HCT116 (cell line): ENCODE data around the gene HSF2BP. TPM values are rescaled to one million over a fixed set of nuclear protein-coding genes. Genes with fewer than 3 reads are reported as not detected.

Source experiments
- ATAC-seq: fragments of 200-7000 bp; cut with Tn5 transposase; 2 replicates; pipeline ENCODE4 v1.9.1; 2020; ENCODE audit warnings: mild to moderate bottlenecking, moderate library complexity
- BruUV-seq: library from RNA; stranded (reverse); fragments of 400-500 nt; replicated peaks from 2 replicates; lab custom pipeline; 2021; lab: Mats Ljungman, UMichigan
- CTCF ChIA-PET: fragments of 300-600 bp; sonication (Branson Sonifier 250); formaldehyde crosslinking; loops from one replicate; lab custom pipeline; 2021; ENCODE audit warnings: antibody characterized with exemption; lab: Charles Lee
- POLR2A ChIA-PET: fragments of 300-600, 350-600 bp; sonication (Branson Sonifier 250); formaldehyde crosslinking; loops from one replicate; lab custom pipeline; 2021; ENCODE audit warnings: antibody characterized with exemption; lab: Charles Lee
- RAD21 ChIA-PET, 2 experiments: fragments of 300-600 bp; sonication (Branson Sonifier 250); formaldehyde crosslinking; loops; one replicate each; lab custom pipeline; 2023; ENCODE audit warnings: low total read pairs in 2 of 2; ENCODE audit not compliant: uncharacterized antibody in 2 of 2, unreplicated experiment in 2 of 2, low non-redundant PET in 1 of 2; lab: Charles Lee
- DNase-seq: peaks from one replicate; pipeline ENCODE4 v3.0.0-alpha.2; 2010; ENCODE audit warnings: low read depth, low spot score
- H2AFZ ChIP-seq: fragments of 200-600 bp; shearing (Covaris generic), sonication (generic); 2 replicates; pipeline ENCODE4 v1.6.1; 2017; ENCODE audit warnings: low read depth, mixed run types, mixed read lengths, antibody characterized with exemption, low read length; ENCODE audit not compliant: poor library complexity, severe bottlenecking
- H3K27ac ChIP-seq: 2 replicates; pipeline ENCODE4 v1.5.1; 2012; ENCODE audit warnings: low read depth, low read length
- H3K27me3 ChIP-seq: fragments of 200-600 bp; sonication (generic); 2 replicates; pipeline ENCODE4 v1.6.1; 2016; ENCODE audit warnings: mixed run types, low read length, mixed read lengths; ENCODE audit not compliant: insufficient read depth
- H3K36me3 ChIP-seq, 2 experiments: fragments of 200-500 bp in 1 of 2; fragments of 200-600 bp in 1 of 2; sonication (Bioruptor generic) in 1 of 2; sonication (generic) in 1 of 2; 2 replicates each; pipeline versions ENCODE4 v1.5.1 to v1.6.1; 2014 to 2016; ENCODE audit warnings: low read length in 2 of 2, inconsistent platforms in 1 of 2, mixed read lengths in 1 of 2, mixed run types in 1 of 2; ENCODE audit not compliant: insufficient read depth in 2 of 2, control insufficient read depth in 1 of 2
- H3K4me1 ChIP-seq, 2 experiments: fragments of 200-600 bp in 1 of 2; sonication (generic) in 1 of 2; 2 replicates each; pipeline versions ENCODE4 v1.5.1 to v1.6.1; 2012 to 2017; ENCODE audit warnings: low read length in 2 of 2, inconsistent platforms in 1 of 2, mild to moderate bottlenecking in 1 of 2, mixed read lengths in 1 of 2, mixed run types in 1 of 2, moderate library complexity in 1 of 2; ENCODE audit not compliant: insufficient read depth in 2 of 2, control insufficient read depth in 1 of 2
- H3K4me2 ChIP-seq: fragments of 200-600 bp; sonication (generic); 2 replicates; pipeline ENCODE4 v1.6.1; 2017; ENCODE audit warnings: mixed run types, low read length, mixed read lengths
- H3K4me3 ChIP-seq, 2 experiments: fragments of 200-600 bp in 1 of 2; sonication (generic) in 1 of 2; replicated peaks in 1 of 2; 2 replicates each; pipeline ENCODE4 v1.5.1; 2011 to 2016; ENCODE audit warnings: low read length in 2 of 2, control low read depth in 1 of 2, low read depth in 1 of 2, mild to moderate bottlenecking in 1 of 2, mixed read lengths in 1 of 2, mixed run types in 1 of 2
- H3K79me2 ChIP-seq: fragments of 200-600 bp; sonication (generic); 2 replicates; pipeline ENCODE4 v1.6.1; 2017; ENCODE audit warnings: mild to moderate bottlenecking, mixed run types, low read length, moderate library complexity, mixed read lengths; ENCODE audit not compliant: insufficient read depth
- H3K9ac ChIP-seq: fragments of 200-600 bp; sonication (generic); 2 replicates; pipeline ENCODE4 v1.6.1; 2016; ENCODE audit warnings: low read length, mixed read lengths
- H3K9me2 ChIP-seq: fragments of 200-600 bp; sonication (generic), shearing (Covaris generic); 2 replicates; pipeline ENCODE4 v1.6.1; 2017; ENCODE audit warnings: mixed run types, mild to moderate bottlenecking, moderate library complexity; ENCODE audit not compliant: insufficient read depth
- H3K9me3 ChIP-seq, 2 experiments: fragments of 200-500 bp in 1 of 2; fragments of 200-600 bp in 1 of 2; sonication (Bioruptor generic) in 1 of 2; sonication (generic) in 1 of 2; 2 replicates each; pipeline ENCODE4 v1.6.1; 2014 to 2017; ENCODE audit warnings: low read length in 2 of 2, mixed read lengths in 2 of 2, inconsistent platforms in 1 of 2, low read depth in 1 of 2, mild to moderate bottlenecking in 1 of 2, mixed run types in 1 of 2, moderate library complexity in 1 of 2; ENCODE audit not compliant: control insufficient read depth in 1 of 2, insufficient read depth in 1 of 2
- H4K20me1 ChIP-seq: fragments of 200-600 bp; sonication (generic), shearing (Covaris generic); 2 replicates; pipeline ENCODE4 v1.6.1; 2017; ENCODE audit warnings: mixed run types, mild to moderate bottlenecking, moderate library complexity; ENCODE audit not compliant: insufficient read depth
- EGR1 ChIP-seq: IDR thresholded peaks from 2 replicates; pipeline ENCODE4 v1.6.1; 2012; ENCODE audit warnings: low read depth
- ELF1 ChIP-seq: IDR thresholded peaks from 2 replicates; pipeline ENCODE4 v1.6.1; 2012; ENCODE audit warnings: low read depth, borderline replicate concordance
- EZH2 ChIP-seq: fragments of 200-600 bp; sonication (generic); IDR thresholded peaks from 2 replicates; pipeline ENCODE4 v1.6.1; 2017; ENCODE audit warnings: antibody characterized with exemption, mixed run types
- EZH2phosphoT487 ChIP-seq: fragments of 200-600 bp; IDR thresholded peaks from 2 replicates; pipeline ENCODE4 v1.6.1; 2018; ENCODE audit warnings: antibody characterized with exemption, borderline replicate concordance
- FOSL1 ChIP-seq: IDR thresholded peaks from 2 replicates; pipeline ENCODE4 v1.6.1; 2012; ENCODE audit warnings: low read depth
- MAX ChIP-seq: IDR thresholded peaks from 2 replicates; pipeline ENCODE4 v1.6.1; 2012
- POLR2A ChIP-seq: IDR thresholded peaks from 2 replicates; pipeline ENCODE4 v1.7.0; 2011; ENCODE audit warnings: borderline replicate concordance; ENCODE audit not compliant: insufficient read depth, insufficient read length; ENCODE audit errors: extremely low read depth
- POLR2AphosphoS5 ChIP-seq: IDR thresholded peaks from 2 replicates; pipeline ENCODE4 v1.6.1; 2011; ENCODE audit warnings: mild to moderate bottlenecking, low read depth, low read length, moderate library complexity
- RAD21 ChIP-seq: IDR thresholded peaks from 2 replicates; pipeline ENCODE4 v1.6.1; 2012; ENCODE audit warnings: low read depth, mild to moderate bottlenecking
- SP1 ChIP-seq: IDR thresholded peaks from 2 replicates; pipeline ENCODE4 v1.6.1; 2012; ENCODE audit warnings: low read depth
- SRF ChIP-seq: IDR thresholded peaks from 2 replicates; pipeline ENCODE4 v1.6.1; 2012; ENCODE audit warnings: low read depth
- TCF7L2 ChIP-seq: IDR thresholded peaks from 2 replicates; pipeline ENCODE4 v1.7.0; 2011; ENCODE audit warnings: borderline replicate concordance, inconsistent platforms; ENCODE audit not compliant: insufficient read depth, insufficient read length; ENCODE audit errors: extremely low read depth
- YY1 ChIP-seq: IDR thresholded peaks from 2 replicates; pipeline ENCODE4 v1.6.1; 2011; ENCODE audit warnings: low read length, low read depth, moderate library complexity, mild to moderate bottlenecking; ENCODE audit not compliant: insufficient replicate concordance; ENCODE audit errors: extremely low read depth
- ZNF274 ChIP-seq: fragments of 200-500 bp; sonication (Bioruptor generic); IDR thresholded peaks from 2 replicates; pipeline ENCODE4 v1.6.1; 2014; ENCODE audit warnings: mild to moderate bottlenecking, low read depth, low read length, inconsistent platforms
- intact Hi-C: fragments of 100-400 bp; cut with micrococcal nuclease; formaldehyde crosslinking; loops from 2 replicates; pipeline ENCODE4 v1.10.0; 2022
- total RNA-seq: library from RNA; stranded (reverse); gene quantifications from one replicate; pipeline ENCODE4 v1.2.1, GENCODE V29; 2021; ENCODE audit not compliant: unreplicated experiment
- TF ChIP-seq, protein P1 (sequence below): IDR thresholded peaks from 2 replicates; pipeline ENCODE4 v1.6.1; 2012
- TF ChIP-seq, protein P2 (sequence below): IDR thresholded peaks from 2 replicates; pipeline ENCODE4 v1.6.1; 2011; ENCODE audit warnings: mild to moderate bottlenecking, low read length, moderate library complexity; ENCODE audit not compliant: insufficient replicate concordance; ENCODE audit errors: extremely low read depth

HSF2BP gene
- total RNA-seq, 1 experiment from 2014 or later: 0.59 TPM

DNA sequence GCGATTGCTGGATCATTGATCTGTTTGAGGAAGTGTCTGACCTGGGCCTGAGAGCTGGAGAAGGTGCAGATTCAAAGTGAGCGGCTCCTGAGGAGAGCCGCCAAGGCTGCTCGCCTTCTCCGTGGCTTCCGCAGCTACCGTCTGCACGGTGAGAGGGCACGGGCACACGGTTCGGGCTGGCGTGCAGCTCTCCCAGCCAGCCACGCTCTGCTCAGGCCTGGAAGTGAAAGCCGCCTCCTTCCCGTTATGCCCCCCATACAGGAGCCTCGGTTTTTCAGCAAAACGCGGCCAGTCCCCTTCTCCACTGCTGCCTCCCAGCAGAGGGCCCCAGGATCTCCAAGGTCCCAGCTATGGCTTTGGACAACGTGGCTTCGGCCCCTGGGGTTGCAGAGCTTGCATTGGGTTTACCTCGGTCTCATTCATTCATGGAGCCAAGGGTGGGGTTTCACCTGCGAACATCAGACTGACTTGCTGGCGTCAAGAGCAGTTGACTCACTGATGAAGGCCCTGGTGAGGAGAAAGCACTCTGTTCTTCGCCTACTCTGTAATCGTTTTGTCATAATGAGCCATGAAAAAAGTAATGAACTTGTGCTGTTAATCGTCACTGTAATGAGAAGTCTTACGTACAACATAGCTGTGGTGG is 35.3 kb upstream of the HSF2BP start (continued):
- TF ChIP-seq TCF7L2 (no peak), YY1 (no peak), POLR2AphosphoS5 (no peak)

- TF ChIP-seq, protein P1, sequence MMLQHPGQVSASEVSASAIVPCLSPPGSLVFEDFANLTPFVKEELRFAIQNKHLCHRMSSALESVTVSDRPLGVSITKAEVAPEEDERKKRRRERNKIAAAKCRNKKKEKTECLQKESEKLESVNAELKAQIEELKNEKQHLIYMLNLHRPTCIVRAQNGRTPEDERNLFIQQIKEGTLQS: no peak
- no peak for TF ChIP-seq SRF
- TF ChIP-seq EZH2phosphoT487: no peak
- no peak for TF ChIP-seq MAX
- TF ChIP-seq RAD21: no peak
- TF ChIP-seq EZH2: no peak
- TF ChIP-seq YY1: no peak
- TF ChIP-seq POLR2AphosphoS5: no peak
- TF ChIP-seq, protein P2, sequence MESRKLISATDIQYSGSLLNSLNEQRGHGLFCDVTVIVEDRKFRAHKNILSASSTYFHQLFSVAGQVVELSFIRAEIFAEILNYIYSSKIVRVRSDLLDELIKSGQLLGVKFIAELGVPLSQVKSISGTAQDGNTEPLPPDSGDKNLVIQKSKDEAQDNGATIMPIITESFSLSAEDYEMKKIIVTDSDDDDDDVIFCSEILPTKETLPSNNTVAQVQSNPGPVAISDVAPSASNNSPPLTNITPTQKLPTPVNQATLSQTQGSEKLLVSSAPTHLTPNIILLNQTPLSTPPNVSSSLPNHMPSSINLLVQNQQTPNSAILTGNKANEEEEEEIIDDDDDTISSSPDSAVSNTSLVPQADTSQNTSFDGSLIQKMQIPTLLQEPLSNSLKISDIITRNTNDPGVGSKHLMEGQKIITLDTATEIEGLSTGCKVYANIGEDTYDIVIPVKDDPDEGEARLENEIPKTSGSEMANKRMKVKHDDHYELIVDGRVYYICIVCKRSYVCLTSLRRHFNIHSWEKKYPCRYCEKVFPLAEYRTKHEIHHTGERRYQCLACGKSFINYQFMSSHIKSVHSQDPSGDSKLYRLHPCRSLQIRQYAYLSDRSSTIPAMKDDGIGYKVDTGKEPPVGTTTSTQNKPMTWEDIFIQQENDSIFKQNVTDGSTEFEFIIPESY: no peak
- no peak for TF ChIP-seq TCF7L2
- no peak for TF ChIP-seq FOSL1
- TF ChIP-seq EGR1: no peak
- no peak for TF ChIP-seq POLR2A
- TF ChIP-seq ELF1: no peak
- TF ChIP-seq SP1: no peak
- TF ChIP-seq ZNF274: no peak
- TF ChIP-seq, all 23 proteins: peak for 0
- Histone ChIP-seq H3K4me2 (no peak overlapping the region), H2AFZ (no peak overlapping the region), H3K27ac (no peak overlapping the region), H4K20me1 (no peaks in the 10 kb centered on the region), H3K9ac (no peak overlapping the region), H3K36me3 (peaks cover 33 to 51% of the 10 kb centered on the region in 2 experiments; a peak in 3 of 4 replicates), H3K9me2 (no peaks in the 10 kb centered on the region), H3K79me2 (no peaks in the 10 kb centered on the region), H3K4me3 (no peak overlapping the region), H3K27me3 (no peaks in the 10 kb centered on the region), H3K4me1 (no peaks in the 10 kb centered on the region), H3K9me3 (no peaks in the 10 kb centered on the region)
- intact Hi-C loops: no loop called here
- POLR2A ChIA-PET: no interaction called here
- no TSS peak for BruUV-seq
- CTCF ChIA-PET: no interaction called here
- DNase-seq: no peak
- ATAC-seq: no peak
- RAD21 ChIA-PET: no interaction called here
Measured at GRCh38 chr21:43693981-43694380, 34.7 kb upstream of the HSF2BP start.
